Right lobe of liver (tissue), 6 donors: Measurements from ENCODE around the gene DYNLRB1. TPM values are rescaled to one million over a fixed set of nuclear protein-coding genes. Genes with fewer than 3 reads are reported as not detected.

Source experiments
- ATAC-seq, 4 donors: fragments of 200-7000 bp; cut with Tn5 transposase; one replicate each; pipeline ENCODE4 v1.9.1; 2020; ENCODE audit warnings: mild to moderate bottlenecking in 4 of 4, moderate library complexity in 4 of 4
- DNase-seq, 3 donors: peaks; one replicate each; pipeline ENCODE4 v3.0.0-alpha.2; 2020
- H3K27ac ChIP-seq, 3 donors: fragments of 200-600 bp; one replicate each; pipeline ENCODE4 v1.8.0; 2022
- H3K27me3 ChIP-seq, 2 donors: fragments of 200-600 bp; one replicate each; pipeline ENCODE4 v1.8.0; 2022
- H3K36me3 ChIP-seq, 4 donors: fragments of 200-600 bp; sonication (generic) in 1 of 4; one replicate each; pipeline versions ENCODE4 v1.5.1 to v1.8.0; 2017 to 2022; ENCODE audit warnings: control low read depth in 1 of 4
- H3K4me1 ChIP-seq, 4 donors: fragments of 200-600 bp; sonication (generic) in 1 of 4; one replicate each; pipeline versions ENCODE4 v1.5.1 to v1.8.0; 2017 to 2022; ENCODE audit warnings: control low read depth in 1 of 4
- H3K4me3 ChIP-seq, 3 donors: fragments of 200-600 bp; one replicate each; pipeline ENCODE4 v1.8.0; 2022
- H3K9me3 ChIP-seq, 4 donors: fragments of 200-600 bp; sonication (generic) in 1 of 4; one replicate each; pipeline versions ENCODE4 v1.5.1 to v1.8.0; 2017 to 2022; ENCODE audit warnings: control low read depth in 1 of 4
- POLR2A ChIP-seq: fragments of 450-650 bp; IDR thresholded peaks from one replicate; pipeline ENCODE4 v1.6.1; 2017; ENCODE audit warnings: antibody characterized with exemption, mild to moderate bottlenecking
- WGBS: methylation state at CpG from one replicate; pipeline ENCODE4 v1.1.6; 2018; ENCODE audit warnings: low coverage, low lambda C conversion rate; ENCODE audit not compliant: insufficient coverage; ENCODE audit errors: missing lambda C conversion rate; 5-methylcytosine and 5-hydroxymethylcytosine counted together
- intact Hi-C, 2 donors: fragments of 100-400 bp; cut with DNase I; formaldehyde crosslinking; loops; one replicate each; pipeline versions ENCODE4 v1.11.2 to v1.14.1; 2022
- total RNA-seq, 6 experiments: library from RNA; depleted of rRNA in 2 of 6; stranded (reverse); fragments of >200 nt in 2 of 6; fragmentation: NEBNext Ultra II Directional in 3 of 6; extraction: Animal tissue kit (Norgen Biotek cat#: 25700) in 3 of 6; gene quantifications; one replicate each; pipeline versions ENCODE4 v1.1.0 to v1.2.4, GENCODE V29; 2016 to 2023
- TF ChIP-seq, protein P1 (sequence below), 4 donors: fragments of 200-600 bp in 3 of 4; fragments of 450-650 bp in 1 of 4; IDR thresholded peaks; one replicate each; pipeline versions ENCODE4 v1.5.1 to v1.8.0; 2016 to 2022; ENCODE audit warnings: antibody characterized with exemption in 4 of 4, mild to moderate bottlenecking in 2 of 4
- donor health status: DM: no; HTN: yes; CAD: no.
- donor health status: DM: no; HTN: no; CAD: no.
- donor health status: DM: no; HTN: no; CAD: no.
- donor health status: DM: no; HTN: yes; CAD: no.
- donor health status: DM: no; HTN: yes; CAD: no.

Gene DYNLRB1
- total RNA-seq, 6 experiments from 2014 or later = 34.8 to 84.3 (median 42.7) TPM

DNA sequence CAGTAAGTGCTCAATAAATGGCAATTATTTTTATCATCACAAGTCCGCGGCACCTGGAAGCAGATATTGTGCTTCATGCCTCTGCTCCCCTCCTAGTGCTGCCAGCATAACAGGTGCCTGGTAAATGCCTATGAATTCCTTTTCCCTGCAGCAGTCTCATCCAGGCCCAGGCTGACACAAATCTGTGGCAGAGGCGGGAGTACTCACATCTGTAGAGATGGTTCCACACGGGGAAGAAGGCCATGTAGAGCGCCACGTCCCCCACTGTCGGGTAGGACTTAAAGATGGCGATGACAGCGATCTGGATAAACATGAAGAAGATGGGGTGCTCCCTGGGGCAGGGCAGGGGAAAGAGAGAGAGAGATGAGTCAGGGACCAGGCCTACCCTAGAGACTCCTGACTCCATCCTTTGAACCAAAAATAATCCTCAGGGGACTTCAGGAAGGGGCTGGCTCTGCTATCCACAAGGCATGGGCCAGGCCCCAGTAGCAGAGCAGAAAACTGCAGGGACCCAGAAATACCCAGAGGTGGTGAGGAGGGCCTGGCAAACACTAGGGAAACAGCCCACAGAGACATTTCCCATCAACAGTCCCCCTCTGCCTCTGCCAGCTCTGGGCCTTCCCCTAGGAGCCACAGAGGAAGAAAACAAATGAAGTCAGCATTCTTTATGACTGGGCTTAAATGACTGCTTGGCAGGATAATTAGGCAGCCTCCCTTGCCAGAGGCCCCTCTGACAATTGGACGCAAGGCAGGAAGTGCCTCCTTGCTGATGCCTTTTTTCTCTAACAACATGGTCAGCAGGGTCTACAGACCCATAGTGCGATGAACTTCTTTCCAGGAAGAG lies 65.3 kb downstream of the DYNLRB1 start:
- intact Hi-C loops = no loop called here

DNA sequence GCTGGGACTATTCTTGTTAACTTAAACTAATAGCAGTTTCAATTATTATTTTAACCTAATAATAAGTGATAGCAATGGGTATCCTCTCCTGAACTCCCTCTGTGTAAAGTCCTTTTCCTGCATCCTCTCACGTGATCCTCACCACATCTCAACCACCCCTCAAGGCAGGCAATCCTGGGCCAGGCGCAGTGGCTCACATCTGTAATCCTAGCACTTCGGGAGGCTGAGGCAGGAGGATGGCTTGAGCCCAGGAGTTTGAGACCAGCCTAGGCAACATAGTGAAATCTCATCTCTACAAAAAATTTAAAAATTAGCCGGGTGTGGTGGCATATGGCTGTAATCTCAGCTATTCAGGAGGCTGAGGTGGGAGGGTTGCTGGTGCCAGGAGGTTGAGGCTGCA lies 66.0 kb downstream of the DYNLRB1 start:
- 90% methylated on average over 4 of the region's 4 CpGs for WGBS

More for the DNA sequence above, 65.3 kb downstream of the DYNLRB1 start:
- DNase-seq (no peak), ATAC-seq (peak; percentile 49 to 69 (median 54))
- H3K4me1 ChIP-seq = no peaks in the 10 kb centered on the region
- peak overlapping the region in 2 of 3 donors; percentile 33 to 47 for H3K27ac ChIP-seq
- TF ChIP-seq, protein P1, sequence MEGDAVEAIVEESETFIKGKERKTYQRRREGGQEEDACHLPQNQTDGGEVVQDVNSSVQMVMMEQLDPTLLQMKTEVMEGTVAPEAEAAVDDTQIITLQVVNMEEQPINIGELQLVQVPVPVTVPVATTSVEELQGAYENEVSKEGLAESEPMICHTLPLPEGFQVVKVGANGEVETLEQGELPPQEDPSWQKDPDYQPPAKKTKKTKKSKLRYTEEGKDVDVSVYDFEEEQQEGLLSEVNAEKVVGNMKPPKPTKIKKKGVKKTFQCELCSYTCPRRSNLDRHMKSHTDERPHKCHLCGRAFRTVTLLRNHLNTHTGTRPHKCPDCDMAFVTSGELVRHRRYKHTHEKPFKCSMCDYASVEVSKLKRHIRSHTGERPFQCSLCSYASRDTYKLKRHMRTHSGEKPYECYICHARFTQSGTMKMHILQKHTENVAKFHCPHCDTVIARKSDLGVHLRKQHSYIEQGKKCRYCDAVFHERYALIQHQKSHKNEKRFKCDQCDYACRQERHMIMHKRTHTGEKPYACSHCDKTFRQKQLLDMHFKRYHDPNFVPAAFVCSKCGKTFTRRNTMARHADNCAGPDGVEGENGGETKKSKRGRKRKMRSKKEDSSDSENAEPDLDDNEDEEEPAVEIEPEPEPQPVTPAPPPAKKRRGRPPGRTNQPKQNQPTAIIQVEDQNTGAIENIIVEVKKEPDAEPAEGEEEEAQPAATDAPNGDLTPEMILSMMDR (IDR thresholded peaks at IDR 0.05) = no peak
- TF ChIP-seq POLR2A = no peak
- no peak overlapping the region for H3K4me3 ChIP-seq
- peaks cover 0 to 7% (median 0%) of the 10 kb centered on the region in 4 donors for H3K36me3 ChIP-seq
- no peaks in the 10 kb centered on the region for H3K27me3 ChIP-seq
- 90% methylated on average over 6 of the region's 11 CpGs for WGBS
- no peaks in the 10 kb centered on the region for H3K9me3 ChIP-seq

DNA sequence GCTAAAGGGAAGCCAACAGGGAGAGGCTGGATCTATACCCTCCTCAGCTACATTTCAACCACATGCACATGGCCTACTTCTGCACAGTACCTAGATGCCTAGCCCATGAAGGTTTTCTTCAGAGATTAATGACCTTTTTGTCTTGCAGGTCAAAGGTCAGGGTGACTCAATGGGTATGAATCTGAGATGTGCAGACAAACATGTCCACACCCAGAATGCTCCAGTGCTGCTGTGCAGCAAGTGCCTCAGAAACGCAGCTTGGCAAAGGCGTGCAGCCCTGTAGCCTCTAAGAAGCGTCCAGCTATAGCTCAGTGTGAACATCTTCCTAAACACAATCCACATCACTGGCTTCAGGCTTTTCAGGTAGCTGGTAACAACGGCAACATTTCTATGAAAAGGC lies 66.7 kb downstream of the DYNLRB1 start:
- no peak overlapping the region for H3K27ac ChIP-seq
- no peaks in the 10 kb centered on the region for H3K4me1 ChIP-seq
- H3K27me3 ChIP-seq = no peaks in the 10 kb centered on the region
- no CpG with 5 or more reads among the region's 4 CpGs for WGBS
- intact Hi-C loops = no loop called here
- H3K36me3 ChIP-seq = peaks cover 0 to 7% (median 0%) of the 10 kb centered on the region in 4 donors
- H3K4me3 ChIP-seq = no peak overlapping the region
- ATAC-seq (no peak), DNase-seq (no peak)
- TF ChIP-seq, protein P1 (IDR thresholded peaks at IDR 0.05) = no peak
- no peak for TF ChIP-seq POLR2A
- H3K9me3 ChIP-seq = no peaks in the 10 kb centered on the region

More for the DNA sequence above, 66.0 kb downstream of the DYNLRB1 start:
- H3K36me3 ChIP-seq = peaks cover 0 to 7% (median 0%) of the 10 kb centered on the region in 4 donors
- ATAC-seq (no peak), DNase-seq (no peak)
- H3K9me3 ChIP-seq = no peaks in the 10 kb centered on the region
- H3K27me3 ChIP-seq = no peaks in the 10 kb centered on the region
- no peak overlapping the region for H3K4me3 ChIP-seq
- TF ChIP-seq, protein P1 (IDR thresholded peaks at IDR 0.05) = no peak
- TF ChIP-seq POLR2A = no peak
- intact Hi-C loops = no loop called here
- no peaks in the 10 kb centered on the region for H3K4me1 ChIP-seq
- peak overlapping the region in 1 of 3 donors; percentile 10 for H3K27ac ChIP-seq

DNA sequence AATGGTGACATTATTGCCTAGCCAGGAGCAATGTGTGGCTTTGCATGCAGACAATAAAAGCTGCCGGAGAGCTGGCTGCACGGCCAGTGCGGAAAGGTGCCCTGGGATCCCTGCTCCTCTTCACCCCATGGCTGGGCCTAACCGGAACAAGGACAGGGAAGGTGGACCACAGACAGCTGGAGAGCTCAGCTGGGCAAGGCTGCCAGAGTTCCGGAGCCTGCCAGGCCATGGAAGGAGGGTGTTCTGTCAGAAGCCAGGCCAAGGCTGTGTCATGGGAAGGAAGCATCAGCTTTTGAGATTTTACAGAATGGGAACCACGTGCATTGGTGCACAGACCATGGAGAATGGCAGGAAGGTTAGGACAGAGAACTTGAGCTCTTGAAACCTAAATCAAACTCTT lies 67.3 kb downstream of the DYNLRB1 start:
- Histone ChIP-seq H3K4me3 (no peak overlapping the region), H3K27ac (no peak overlapping the region), H3K9me3 (no peaks in the 10 kb centered on the region), H3K36me3 (peaks cover 0 to 7% (median 0%) of the 10 kb centered on the region in 4 donors), H3K4me1 (no peaks in the 10 kb centered on the region), H3K27me3 (no peaks in the 10 kb centered on the region)
- ATAC-seq (no peak), DNase-seq (no peak)
- WGBS = no CpG with 5 or more reads among the region's 6 CpGs
- TF ChIP-seq, protein P1 (IDR thresholded peaks at IDR 0.05) = no peak
- TF ChIP-seq POLR2A = no peak
- intact Hi-C loops = no loop called here
